Measurements from ENCODE around the gene PALM.

DNA sequence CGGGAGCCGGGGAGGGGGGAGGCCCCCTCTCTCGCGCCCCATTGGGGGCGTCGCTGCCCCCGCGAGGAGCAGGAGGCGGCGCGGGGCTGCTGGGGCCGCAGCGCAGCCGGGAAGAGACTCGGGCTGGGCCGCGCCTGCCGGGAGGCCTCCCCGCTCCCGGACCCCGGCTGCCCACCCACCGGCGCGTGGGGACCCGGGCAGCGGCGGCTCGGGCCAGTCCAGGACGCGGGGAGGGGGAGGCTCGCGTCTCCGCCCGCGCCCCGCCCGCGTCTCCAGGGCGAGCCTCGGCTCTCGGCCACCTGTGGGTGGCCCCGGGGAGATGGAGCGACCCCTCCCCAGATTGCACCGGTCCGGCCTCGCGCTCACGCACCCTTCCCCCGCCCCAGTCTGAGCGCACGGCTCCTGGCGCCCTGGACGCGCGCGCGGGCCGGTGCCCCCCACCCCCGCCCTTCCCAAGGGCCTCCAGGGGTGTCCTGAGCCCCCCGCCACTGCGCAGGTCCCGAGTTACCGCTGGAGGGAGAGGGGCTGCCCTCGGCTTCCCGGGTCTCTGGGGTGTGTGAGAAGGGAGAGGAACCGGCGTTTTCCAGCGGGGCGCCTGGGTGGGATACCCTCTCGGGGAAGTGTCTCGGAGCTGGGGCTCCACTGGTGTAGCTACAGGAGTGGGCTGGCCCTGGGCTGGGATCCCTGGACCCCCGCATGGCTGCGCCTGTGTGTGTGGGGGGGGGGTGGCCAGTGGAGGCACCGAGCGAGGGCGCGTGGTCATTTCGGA, 645 bp downstream of the PALM start:
- TF ChIP-seq CTCF (IDR thresholded peaks at IDR 0.05 in 4 of 5, conservative IDR thresholded peaks at IDR 0.05 in 1 of 5) (no peak), POLR2A (IDR thresholded peaks at IDR 0.05) (no peak)

Measured in gastrocnemius medialis (tissue), 4 donors.